Right atrium auricular region (tissue), 2 donors: ENCODE data around the gene ZNF512B. TPM values are rescaled to one million over a fixed set of nuclear protein-coding genes. Genes with fewer than 3 reads are reported as not detected.
A peak's percentile ranks its signal among the peaks of the same experiment; 100 is the strongest.

Experiments used
- DNase-seq: peaks from one replicate; pipeline ENCODE4 v3.0.0-alpha.2; 2019; ENCODE audit warnings: low spot score
- H3K27ac ChIP-seq, 2 donors: fragments of 200-600 bp; sonication (generic); 1 replicate in 1 of 2; 2 replicates in 1 of 2; pipeline ENCODE4 v1.5.1; 2016 to 2019
- H3K27me3 ChIP-seq, 2 donors: fragments of 200-600 bp; sonication (generic); one replicate each; pipeline versions ENCODE4 v1.5.1 to v1.6.0; 2017 to 2019
- H3K36me3 ChIP-seq: fragments of 200-600 bp; sonication (generic); one replicate; pipeline ENCODE4 v1.5.1; 2016
- H3K4me1 ChIP-seq, 2 donors: fragments of 200-600 bp; sonication (generic); one replicate each; pipeline versions ENCODE4 v1.5.1 to v1.6.0; 2017 to 2019
- H3K4me3 ChIP-seq, 2 donors: fragments of 200-600 bp; sonication (generic); 1 replicate in 1 of 2; 2 replicates in 1 of 2; pipeline ENCODE4 v1.5.1; 2017 to 2019; ENCODE audit warnings: mild to moderate bottlenecking in 1 of 2, moderate library complexity in 1 of 2
- H3K9me3 ChIP-seq, 2 donors: fragments of 200-600 bp; sonication (generic); one replicate each; pipeline ENCODE4 v1.5.1; 2019
- total RNA-seq, 2 donors: library from RNA; depleted of rRNA; stranded (reverse); fragments of >200 nt; gene quantifications; one replicate each; pipeline ENCODE4 v1.1.0, GENCODE V29; 2016
- TF ChIP-seq, protein P1 (sequence below), 2 donors: fragments of 200-600 bp; sonication (generic); IDR thresholded peaks; one replicate each; pipeline ENCODE4 v1.5.1; 2019; ENCODE audit warnings: antibody characterized with exemption in 2 of 2

Gene ZNF512B
- total RNA-seq, 2 donors from 2014 or later = 7.0 to 8.3 TPM

DNA sequence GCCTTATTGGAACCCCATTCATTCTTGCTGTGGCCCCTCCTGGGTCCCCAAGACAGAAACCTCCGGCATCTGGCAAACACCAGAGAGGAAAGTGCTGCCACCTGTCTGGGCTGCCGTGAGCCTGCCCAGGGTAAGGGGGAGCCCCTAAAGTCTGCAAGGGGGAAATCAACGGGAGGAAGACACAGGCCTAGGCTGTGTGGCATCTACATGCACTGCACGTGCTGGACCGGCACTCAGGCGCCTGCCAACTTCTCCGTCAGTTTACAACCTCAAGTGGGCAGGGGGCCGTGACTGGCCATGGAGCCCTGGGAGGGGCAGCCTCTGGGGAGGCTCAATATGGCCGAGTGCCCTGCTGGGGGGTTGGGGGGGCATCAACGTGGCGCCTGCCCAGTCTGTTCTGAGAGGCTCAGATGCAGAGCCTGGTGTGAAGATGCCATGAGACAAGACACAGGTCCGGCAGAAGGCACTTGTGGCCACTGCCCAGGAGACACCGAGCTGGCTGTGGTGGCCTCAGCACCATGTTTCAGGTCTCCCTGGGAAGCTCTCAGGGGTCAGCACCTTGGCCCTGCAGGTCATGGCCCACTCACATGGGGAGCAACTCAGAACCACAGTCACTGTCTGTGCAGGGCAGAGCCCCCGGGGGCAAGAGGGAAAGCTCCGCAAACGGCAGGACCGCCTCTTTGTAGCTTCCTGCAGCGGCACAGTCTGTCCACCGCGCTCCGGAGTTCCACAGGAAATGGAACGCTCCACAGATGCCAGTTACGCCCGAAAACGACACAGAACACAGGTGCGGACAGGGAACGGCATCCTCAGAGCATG lies 21.9 kb downstream of the ZNF512B start:
- TF ChIP-seq, protein P1, sequence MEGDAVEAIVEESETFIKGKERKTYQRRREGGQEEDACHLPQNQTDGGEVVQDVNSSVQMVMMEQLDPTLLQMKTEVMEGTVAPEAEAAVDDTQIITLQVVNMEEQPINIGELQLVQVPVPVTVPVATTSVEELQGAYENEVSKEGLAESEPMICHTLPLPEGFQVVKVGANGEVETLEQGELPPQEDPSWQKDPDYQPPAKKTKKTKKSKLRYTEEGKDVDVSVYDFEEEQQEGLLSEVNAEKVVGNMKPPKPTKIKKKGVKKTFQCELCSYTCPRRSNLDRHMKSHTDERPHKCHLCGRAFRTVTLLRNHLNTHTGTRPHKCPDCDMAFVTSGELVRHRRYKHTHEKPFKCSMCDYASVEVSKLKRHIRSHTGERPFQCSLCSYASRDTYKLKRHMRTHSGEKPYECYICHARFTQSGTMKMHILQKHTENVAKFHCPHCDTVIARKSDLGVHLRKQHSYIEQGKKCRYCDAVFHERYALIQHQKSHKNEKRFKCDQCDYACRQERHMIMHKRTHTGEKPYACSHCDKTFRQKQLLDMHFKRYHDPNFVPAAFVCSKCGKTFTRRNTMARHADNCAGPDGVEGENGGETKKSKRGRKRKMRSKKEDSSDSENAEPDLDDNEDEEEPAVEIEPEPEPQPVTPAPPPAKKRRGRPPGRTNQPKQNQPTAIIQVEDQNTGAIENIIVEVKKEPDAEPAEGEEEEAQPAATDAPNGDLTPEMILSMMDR (IDR thresholded peaks at IDR 0.05) = peak in 1 of 2 donors; percentile 23
- no peak for DNase-seq
- Histone ChIP-seq H3K4me1 (peaks cover 0 to 86% of the 10 kb centered on the region in 2 donors), H3K27me3 (no peaks in the 10 kb centered on the region), H3K27ac (peak overlapping the region; percentile 88 to 98), H3K9me3 (no peaks in the 10 kb centered on the region), H3K4me3 (peak overlapping the region in 1 of 2 donors; percentile 20), H3K36me3 (peaks cover 34% of the 10 kb centered on the region)

DNA sequence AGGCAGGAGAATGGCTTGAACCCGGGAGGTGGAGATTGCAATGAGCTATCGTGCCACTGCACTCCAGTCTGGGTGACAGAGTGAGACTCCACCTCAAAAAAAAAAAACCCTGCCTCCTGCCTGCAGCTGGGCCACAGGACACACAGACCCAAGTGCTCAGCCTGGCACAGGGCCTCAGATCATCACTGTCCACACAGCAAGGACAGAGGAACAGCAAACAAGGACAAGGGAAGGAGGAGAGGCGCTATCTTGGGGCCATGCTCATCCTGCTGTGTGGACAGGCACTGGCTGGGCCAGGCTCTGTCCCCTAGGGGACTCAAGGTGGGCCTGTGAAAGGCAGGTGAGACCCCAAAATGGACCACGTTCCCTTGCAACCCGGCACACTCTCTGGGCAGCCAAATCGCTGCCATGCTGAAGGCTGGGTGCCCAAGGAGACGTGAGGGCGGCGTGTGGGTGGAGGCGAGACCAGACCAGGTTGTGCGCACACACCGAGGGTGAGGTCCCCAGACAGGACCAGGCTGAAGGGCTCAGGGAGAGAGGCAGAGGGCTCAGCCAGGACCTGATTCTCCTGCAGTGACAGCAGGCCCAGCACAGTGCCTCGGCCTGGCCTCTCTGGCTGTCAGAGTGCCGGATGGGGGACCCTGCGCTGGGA lies 22.6 kb downstream of the ZNF512B start:
- no peak for DNase-seq
- Histone ChIP-seq H3K4me1 (peaks cover 0 to 86% of the 10 kb centered on the region in 2 donors), H3K27me3 (no peaks in the 10 kb centered on the region), H3K36me3 (peaks cover 39% of the 10 kb centered on the region), H3K27ac (peak overlapping the region; percentile 88 to 98), H3K4me3 (no peak overlapping the region), H3K9me3 (no peaks in the 10 kb centered on the region)
- TF ChIP-seq, protein P1 (IDR thresholded peaks at IDR 0.05) = no peak

DNA sequence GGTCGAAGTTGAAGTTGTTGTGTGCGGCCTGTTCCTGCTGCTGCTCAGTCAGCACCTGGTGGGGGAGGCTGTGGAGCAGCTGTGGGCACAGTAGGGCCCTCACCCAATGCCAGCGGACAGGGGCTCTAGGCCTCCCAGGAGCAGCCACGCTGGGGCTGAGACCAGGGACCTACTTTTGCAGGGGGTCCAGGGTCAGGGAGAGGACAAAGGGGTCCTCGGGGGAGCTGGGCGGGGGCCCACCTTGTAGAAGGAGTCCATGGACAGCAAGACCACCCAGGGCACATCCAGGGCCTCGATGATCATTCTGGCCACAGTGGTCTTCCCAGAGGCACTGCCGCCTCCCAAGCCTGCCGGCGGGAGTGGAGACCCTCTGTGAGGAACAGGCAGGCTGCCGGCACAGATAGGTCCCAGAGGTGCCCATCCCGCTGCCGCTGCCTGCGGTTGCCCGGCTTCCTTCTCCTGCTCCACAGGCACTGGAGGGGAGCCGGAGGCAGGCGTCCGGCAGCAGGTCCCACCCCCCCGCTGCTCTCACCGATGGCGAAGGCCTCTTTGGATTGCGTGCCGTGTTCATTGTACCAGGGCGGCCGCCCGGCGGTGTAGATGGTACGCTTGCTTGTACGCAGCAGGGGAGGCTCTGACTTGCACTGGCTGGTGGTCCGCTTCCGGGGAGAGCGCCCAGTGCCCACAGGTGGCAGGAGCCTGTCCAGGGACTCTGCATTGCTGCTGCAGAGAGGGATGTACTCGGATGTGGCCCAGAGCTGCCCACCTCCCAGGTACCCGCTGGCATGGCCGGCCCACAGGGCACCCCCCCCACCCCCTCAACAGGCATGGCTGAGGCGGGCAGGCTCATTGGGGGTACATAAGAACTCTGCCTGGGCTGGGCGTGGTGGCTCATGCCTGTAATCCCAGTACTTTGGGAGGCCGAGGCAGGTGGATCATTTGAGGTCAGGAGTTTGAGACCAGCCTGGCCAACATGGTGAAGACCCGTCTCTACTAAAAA lies 23.5 kb downstream of the ZNF512B start:
- no peak for DNase-seq
- H3K4me1 ChIP-seq = peaks cover 0 to 81% of the 10 kb centered on the region in 2 donors
- H3K9me3 ChIP-seq = no peaks in the 10 kb centered on the region
- peaks cover 43% of the 10 kb centered on the region for H3K36me3 ChIP-seq
- TF ChIP-seq, protein P1 (IDR thresholded peaks at IDR 0.05) = no peak
- H3K27ac ChIP-seq = peak overlapping the region; percentile 88 to 98
- H3K4me3 ChIP-seq = no peak overlapping the region
- no peaks in the 10 kb centered on the region for H3K27me3 ChIP-seq

DNA sequence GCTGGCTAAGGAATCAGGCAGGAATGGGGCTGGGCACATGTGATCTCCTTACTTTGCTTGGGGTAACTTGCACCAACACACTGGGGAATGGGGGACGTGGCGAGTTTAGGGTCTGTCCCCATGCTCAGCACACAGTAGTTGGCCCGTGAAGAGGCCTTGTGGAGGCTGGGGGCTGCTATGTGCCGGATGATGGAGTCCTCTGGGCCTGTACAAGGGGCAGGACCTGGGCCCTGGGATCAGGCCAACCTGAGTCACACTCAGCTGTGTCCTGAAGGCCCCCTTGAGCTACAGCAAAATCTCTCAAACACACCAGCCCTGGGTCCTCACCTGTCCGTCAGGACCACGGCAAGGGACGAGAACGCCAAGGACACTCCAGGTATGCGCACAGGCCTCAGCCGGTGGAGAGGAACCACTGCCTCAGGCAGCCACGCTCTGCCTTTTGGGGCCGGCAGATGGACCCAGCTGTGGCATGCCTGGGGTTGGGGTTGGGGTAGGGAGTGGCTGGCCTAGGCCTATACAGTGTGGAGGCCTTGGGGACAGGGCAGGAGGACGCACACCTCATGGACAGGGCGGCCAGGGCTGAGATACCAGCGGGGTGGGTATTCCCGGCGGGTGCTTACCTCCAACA lies 24.6 kb downstream of the ZNF512B start:
- Histone ChIP-seq H3K9me3 (no peaks in the 10 kb centered on the region), H3K36me3 (peaks cover 53% of the 10 kb centered on the region), H3K27ac (peak overlapping the region; percentile 88 to 98), H3K4me3 (no peak overlapping the region), H3K4me1 (peaks cover 0 to 70% of the 10 kb centered on the region in 2 donors), H3K27me3 (no peaks in the 10 kb centered on the region)
- no peak for DNase-seq
- TF ChIP-seq, protein P1 (IDR thresholded peaks at IDR 0.05) = no peak
